BE2C (cell line): ENCODE data around the gene KIF16B.

Source experiments
- DNase-seq: peaks from one replicate; pipeline ENCODE4 v3.0.0-alpha.2; 2020
- H3K27me3 ChIP-seq: fragments of 250-450 bp; sonication (Bioruptor Pico); 2 replicates; pipeline ENCODE4 v1.5.1; 2020; ENCODE audit warnings: mild to moderate bottlenecking
- H3K36me3 ChIP-seq: fragments of 250-450 bp; sonication (Bioruptor Pico); 2 replicates; pipeline ENCODE4 v1.5.1; 2020; ENCODE audit warnings: mild to moderate bottlenecking
- H3K4me1 ChIP-seq: fragments of 250-450 bp; sonication (Bioruptor Pico); 2 replicates; pipeline ENCODE4 v1.5.1; 2020
- H3K4me3 ChIP-seq: 2 replicates; pipeline ENCODE4 v1.5.1; 2011; ENCODE audit warnings: low read depth, low read length
- H3K9me3 ChIP-seq: fragments of 250-450 bp; sonication (Bioruptor Pico); 2 replicates; pipeline ENCODE4 v1.5.1; 2020
- TF ChIP-seq, protein P1 (sequence below): IDR thresholded peaks from 2 replicates; pipeline ENCODE4 v1.5.1; 2012; ENCODE audit warnings: mild to moderate bottlenecking, low read depth, low read length

The KIF16B gene

DNA sequence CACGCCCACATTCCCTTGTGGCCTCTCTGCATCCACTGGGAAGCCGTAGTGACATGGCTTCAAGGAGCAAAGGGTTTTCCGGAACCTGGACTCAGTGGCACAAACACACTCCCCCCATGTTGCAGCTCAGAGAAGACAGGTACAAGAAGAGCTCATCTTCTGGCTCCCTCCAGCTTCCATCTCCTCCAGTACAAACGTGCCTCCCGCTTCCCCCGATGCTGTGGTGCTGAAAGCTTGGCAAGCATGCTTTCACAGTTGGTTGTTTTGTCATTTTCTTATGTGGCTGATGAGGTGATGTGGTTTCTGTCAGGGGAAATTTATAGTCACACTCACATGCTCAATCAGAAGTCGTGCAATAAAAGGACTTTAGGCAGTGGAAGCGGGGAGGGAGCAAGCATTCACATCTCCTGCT lies 258.5 kb downstream of the KIF16B start:
- Histone ChIP-seq H3K36me3 (no peaks in the 10 kb centered on the region), H3K27me3 (no peaks in the 10 kb centered on the region), H3K9me3 (no peaks in the 10 kb centered on the region), H3K4me1 (no peaks in the 10 kb centered on the region), H3K4me3 (no peak overlapping the region)
- TF ChIP-seq, protein P1, sequence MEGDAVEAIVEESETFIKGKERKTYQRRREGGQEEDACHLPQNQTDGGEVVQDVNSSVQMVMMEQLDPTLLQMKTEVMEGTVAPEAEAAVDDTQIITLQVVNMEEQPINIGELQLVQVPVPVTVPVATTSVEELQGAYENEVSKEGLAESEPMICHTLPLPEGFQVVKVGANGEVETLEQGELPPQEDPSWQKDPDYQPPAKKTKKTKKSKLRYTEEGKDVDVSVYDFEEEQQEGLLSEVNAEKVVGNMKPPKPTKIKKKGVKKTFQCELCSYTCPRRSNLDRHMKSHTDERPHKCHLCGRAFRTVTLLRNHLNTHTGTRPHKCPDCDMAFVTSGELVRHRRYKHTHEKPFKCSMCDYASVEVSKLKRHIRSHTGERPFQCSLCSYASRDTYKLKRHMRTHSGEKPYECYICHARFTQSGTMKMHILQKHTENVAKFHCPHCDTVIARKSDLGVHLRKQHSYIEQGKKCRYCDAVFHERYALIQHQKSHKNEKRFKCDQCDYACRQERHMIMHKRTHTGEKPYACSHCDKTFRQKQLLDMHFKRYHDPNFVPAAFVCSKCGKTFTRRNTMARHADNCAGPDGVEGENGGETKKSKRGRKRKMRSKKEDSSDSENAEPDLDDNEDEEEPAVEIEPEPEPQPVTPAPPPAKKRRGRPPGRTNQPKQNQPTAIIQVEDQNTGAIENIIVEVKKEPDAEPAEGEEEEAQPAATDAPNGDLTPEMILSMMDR: no peak
- no peak for DNase-seq

DNA sequence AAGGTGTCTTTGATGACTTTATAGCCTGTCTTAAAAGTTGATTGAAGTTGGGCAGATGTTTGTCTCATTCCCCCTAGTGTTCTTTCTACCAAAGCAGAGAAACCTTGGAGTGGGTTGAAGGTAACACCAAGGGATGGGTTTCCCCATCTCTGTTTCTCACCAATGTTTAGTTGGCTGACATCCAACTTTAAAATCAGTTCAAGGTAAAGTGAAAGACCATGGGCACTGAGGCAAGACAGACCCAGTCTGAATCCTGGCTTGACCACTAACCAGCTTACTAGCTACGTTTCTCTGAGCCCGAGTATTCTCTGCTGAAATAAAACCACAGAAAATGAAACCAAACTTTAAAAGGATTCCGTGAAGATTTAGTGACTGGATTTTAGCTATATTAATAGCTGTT lies 258.9 kb downstream of the KIF16B start:
- H3K9me3 ChIP-seq: no peaks in the 10 kb centered on the region
- no peaks in the 10 kb centered on the region for H3K4me1 ChIP-seq
- TF ChIP-seq, protein P1: no peak
- DNase-seq: no peak
- H3K36me3 ChIP-seq: no peaks in the 10 kb centered on the region
- no peak overlapping the region for H3K4me3 ChIP-seq
- no peaks in the 10 kb centered on the region for H3K27me3 ChIP-seq

DNA sequence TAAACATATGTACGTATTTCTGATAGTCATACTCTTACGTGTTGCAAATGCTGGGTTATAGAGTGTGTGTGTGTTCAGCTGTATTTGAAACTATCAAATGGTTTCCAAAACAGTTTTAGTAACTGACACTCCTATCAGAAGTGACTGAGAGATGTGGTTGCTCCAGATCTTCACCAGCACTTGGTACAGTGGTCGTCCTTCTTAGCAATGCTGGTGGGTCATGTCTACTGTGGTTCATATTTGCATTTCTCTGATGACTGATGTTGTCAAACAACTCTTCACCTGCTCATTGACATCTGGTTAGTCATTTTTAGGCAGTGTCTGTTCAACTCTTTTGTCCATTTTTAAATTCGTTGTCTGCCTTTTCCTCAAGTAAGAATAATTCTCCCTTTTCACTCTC lies 259.3 kb downstream of the KIF16B start:
- H3K4me3 ChIP-seq: no peak overlapping the region
- TF ChIP-seq, protein P1: no peak
- no peak for DNase-seq
- no peaks in the 10 kb centered on the region for H3K36me3 ChIP-seq
- H3K4me1 ChIP-seq: no peaks in the 10 kb centered on the region
- H3K27me3 ChIP-seq: no peaks in the 10 kb centered on the region
- no peaks in the 10 kb centered on the region for H3K9me3 ChIP-seq

DNA sequence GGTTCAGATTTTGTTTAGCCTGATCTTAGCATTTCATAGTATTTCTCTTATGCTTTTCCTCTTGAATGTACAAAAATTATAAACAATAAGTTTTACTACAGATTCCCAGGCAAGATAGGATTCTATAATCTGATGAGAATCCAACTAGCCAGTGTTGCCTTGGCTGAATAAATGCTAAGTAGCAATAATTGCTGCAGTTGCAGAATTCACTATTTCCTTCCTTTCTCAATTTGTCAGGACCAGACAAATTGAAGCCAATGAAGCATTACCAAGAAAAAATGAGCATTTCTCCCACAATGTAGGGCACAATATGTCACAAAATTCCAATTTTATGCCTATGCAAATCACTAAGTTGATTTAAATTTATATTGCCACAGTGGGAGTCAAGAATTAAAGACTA lies 260.2 kb downstream of the KIF16B start:
- no peaks in the 10 kb centered on the region for H3K9me3 ChIP-seq
- TF ChIP-seq, protein P1: no peak
- H3K36me3 ChIP-seq: no peaks in the 10 kb centered on the region
- H3K27me3 ChIP-seq: no peaks in the 10 kb centered on the region
- no peaks in the 10 kb centered on the region for H3K4me1 ChIP-seq
- H3K4me3 ChIP-seq: no peak overlapping the region
- no peak for DNase-seq

DNA sequence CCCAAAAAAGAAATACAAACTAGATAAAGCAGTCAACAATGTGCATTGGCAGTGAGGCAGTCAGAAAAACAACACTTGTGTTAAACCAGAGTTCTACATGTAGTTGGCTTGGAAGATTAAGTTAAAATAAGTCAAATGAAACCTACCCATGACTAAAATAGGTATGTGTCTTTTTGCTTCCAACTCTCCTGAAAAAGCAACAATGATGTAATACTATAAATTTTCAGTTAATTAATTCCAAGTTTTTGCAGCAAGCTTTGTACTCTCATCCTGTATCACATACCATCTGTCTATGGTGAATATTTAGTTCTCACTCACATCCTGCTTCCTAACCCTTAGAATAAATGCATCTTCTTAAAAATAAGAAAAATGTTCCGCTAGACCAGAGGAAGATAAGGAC lies 261.5 kb downstream of the KIF16B start:
- TF ChIP-seq, protein P1: no peak
- no peaks in the 10 kb centered on the region for H3K27me3 ChIP-seq
- no peak for DNase-seq
- no peak overlapping the region for H3K4me3 ChIP-seq
- H3K36me3 ChIP-seq: no peaks in the 10 kb centered on the region
- H3K4me1 ChIP-seq: no peaks in the 10 kb centered on the region
- H3K9me3 ChIP-seq: no peaks in the 10 kb centered on the region

DNA sequence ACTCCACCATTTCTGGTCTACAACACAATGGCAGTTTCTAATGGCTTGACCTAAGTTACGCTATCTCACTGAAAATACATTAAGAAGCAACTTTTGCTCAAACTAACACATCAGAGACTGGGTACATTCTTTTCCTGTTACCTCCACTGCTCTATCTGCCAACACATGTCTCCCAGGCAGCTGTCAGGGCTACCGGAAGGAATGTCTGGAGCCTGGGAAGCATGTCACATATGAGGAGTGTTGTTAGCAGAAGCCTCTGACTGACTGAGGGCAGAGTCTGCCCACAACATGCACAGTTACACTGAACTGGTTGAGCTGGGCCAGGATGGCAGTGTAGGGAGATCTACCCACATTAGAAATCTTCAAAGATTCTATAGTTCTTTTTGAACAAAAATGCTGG lies 264.5 kb downstream of the KIF16B start:
- Histone ChIP-seq H3K27me3 (no peaks in the 10 kb centered on the region), H3K9me3 (no peaks in the 10 kb centered on the region; the same call in 1 of the 2 replicates), H3K4me3 (no peak overlapping the region), H3K4me1 (no peaks in the 10 kb centered on the region), H3K36me3 (no peaks in the 10 kb centered on the region)
- DNase-seq: no peak
- TF ChIP-seq, protein P1: no peak
